HepG2 (cell line): ENCODE measurements around the gene SATB2. TPM values are rescaled to one million over a fixed set of nuclear protein-coding genes. Genes with fewer than 3 reads are reported as not detected.
A peak's percentile ranks its signal among the peaks of the same experiment; 100 is the strongest.

ENCODE experiments used
- CERS6 ChIP-seq: sonication (generic); formaldehyde crosslinking; IDR thresholded peaks from 2 replicates; pipeline ENCODE4 v1.5.0; 2020; ENCODE audit warnings: missing genetic modification reagents
- FOXK1 ChIP-seq: sonication (generic); formaldehyde crosslinking; IDR thresholded peaks from 2 replicates; pipeline ENCODE4 v1.4.0; 2020; ENCODE audit warnings: low read depth, missing genetic modification reagents, borderline replicate concordance
- FUBP1 ChIP-seq: sonication (generic); formaldehyde crosslinking; IDR thresholded peaks from 2 replicates; pipeline ENCODE4 v1.5.1; 2020; ENCODE audit warnings: missing genetic modification reagents, mild to moderate bottlenecking, borderline replicate concordance
- HDAC2 ChIP-seq: sonication (generic); formaldehyde crosslinking; IDR thresholded peaks from 2 replicates; pipeline ENCODE4 v1.4.0; 2020; ENCODE audit warnings: missing genetic modification reagents
- HMGXB4 ChIP-seq, 2 experiments: sonication (generic) in 1 of 2; formaldehyde crosslinking in 1 of 2; IDR thresholded peaks; 2 replicates each; pipeline versions ENCODE4 v1.4.0 to v1.6.1; 2018 to 2020; ENCODE audit warnings: missing genetic modification reagents in 2 of 2, borderline replicate concordance in 1 of 2, low read depth in 1 of 2, mild to moderate bottlenecking in 1 of 2, missing biosample characterization in 1 of 2
- KLF15 ChIP-seq: sonication (generic); formaldehyde crosslinking; IDR thresholded peaks from 2 replicates; pipeline ENCODE4 v1.8.1; 2023; ENCODE audit warnings: borderline replicate concordance, mild to moderate bottlenecking, inconsistent platforms, missing genetic modification reagents, mixed read lengths
- MIER2 ChIP-seq: IDR thresholded peaks from 2 replicates; pipeline ENCODE4 v1.6.1; 2016; ENCODE audit warnings: missing biosample characterization, missing genetic modification reagents
- MXI1 ChIP-seq: IDR thresholded peaks from 3 replicates; pipeline ENCODE4 v1.6.1; 2012; ENCODE audit warnings: low read depth, low read length, inconsistent platforms, borderline replicate concordance
- RFX1 ChIP-seq: fragments of 450-650 bp; IDR thresholded peaks from 2 replicates; pipeline ENCODE4 v1.6.1; 2017
- SKIL ChIP-seq: sonication (generic); formaldehyde crosslinking; IDR thresholded peaks from 2 replicates; pipeline ENCODE4 v1.8.0; 2022; ENCODE audit warnings: missing genetic modification reagents, mild to moderate bottlenecking, moderate library complexity, borderline replicate concordance
- ZBTB46 ChIP-seq: sonication (generic); formaldehyde crosslinking; IDR thresholded peaks from 2 replicates; pipeline ENCODE4 v1.4.0; 2020; ENCODE audit warnings: mild to moderate bottlenecking, missing genetic modification reagents, borderline replicate concordance
- ZNF333 ChIP-seq: sonication (generic); formaldehyde crosslinking; IDR thresholded peaks from 2 replicates; pipeline ENCODE4 v1.4.0; 2020; ENCODE audit warnings: mild to moderate bottlenecking, missing genetic modification reagents, borderline replicate concordance
- ZNF335 ChIP-seq: sonication (generic); formaldehyde crosslinking; IDR thresholded peaks from 2 replicates; pipeline ENCODE4 v1.4.0; 2020; ENCODE audit warnings: missing genetic modification reagents
- ZNF607 ChIP-seq: sonication (generic); formaldehyde crosslinking; IDR thresholded peaks from 2 replicates; pipeline ENCODE4 v1.5.1; 2020; ENCODE audit warnings: missing genetic modification reagents, mild to moderate bottlenecking, borderline replicate concordance
- ZNF841 ChIP-seq: sonication (generic); formaldehyde crosslinking; IDR thresholded peaks from 2 replicates; pipeline ENCODE4 v1.8.1; 2023; ENCODE audit warnings: missing genetic modification reagents, borderline replicate concordance
- ZNF883 ChIP-seq: sonication (generic); formaldehyde crosslinking; IDR thresholded peaks from 2 replicates; pipeline ENCODE4 v1.5.1; 2020; ENCODE audit warnings: mild to moderate bottlenecking, missing genetic modification reagents; ENCODE audit errors: not compliant biosample characterization
- ZSCAN21 ChIP-seq: sonication (generic); formaldehyde crosslinking; IDR thresholded peaks from 2 replicates; pipeline ENCODE4 v1.8.0; 2022; ENCODE audit warnings: mild to moderate bottlenecking, missing genetic modification reagents, moderate library complexity, borderline replicate concordance
- ZSCAN31 ChIP-seq: sonication (generic); formaldehyde crosslinking; IDR thresholded peaks from 2 replicates; pipeline ENCODE4 v1.5.0; 2020; ENCODE audit warnings: low read depth, mild to moderate bottlenecking, missing genetic modification reagents
- polyA plus RNA-seq, 8 experiments: library from polyadenylated mRNA; depleted of rRNA in 3 of 8; stranded (reverse) in 7 of 8; unstranded in 1 of 8; fragments of >200 nt; fragmentation: Illumina TruSeq in 4 of 8; extraction: Trizol in 4 of 8; gene quantifications; 2 replicates each; pipeline versions ENCODE4 v1.2.1 to v1.2.3, GENCODE V29; 2011 to 2016; ENCODE audit warnings: low read depth in 4 of 8, missing spikeins in 1 of 8, mixed read lengths in 1 of 8; ENCODE audit not compliant: insufficient read depth in 1 of 8
- total RNA-seq, 5 experiments: library from RNA; depleted of rRNA; stranded (reverse); fragments of >200 nt; fragmentation: Illumina TruSeq; extraction: Trizol; gene quantifications; 2 replicates each; pipeline ENCODE4 v1.2.3, GENCODE V29; 2016; ENCODE audit warnings: low read depth in 1 of 5

Gene SATB2
- total and polyA plus RNA-seq, 2 of the 13 experiments (the other 11 are each of a cell fraction or from before 2014, with no cell fraction given), result 2.5 to 5.5 TPM

GRCh38 chr2:199455545-199456382 is 2.0 kb downstream of the SATB2 start (continued):
- peak; percentile 27; the same call in 1 of the 3 replicates for TF ChIP-seq MXI1
- TF ChIP-seq ZSCAN31 (CRISPR knock-in tag), result peak; percentile 93
- TF ChIP-seq ZBTB46 (CRISPR knock-in tag), result no peak
- no peak for TF ChIP-seq KLF15 (CRISPR knock-in tag)
- TF ChIP-seq HMGXB4 (CRISPR knock-in tag; IDR thresholded peaks at IDR 0.05; ENCODE audit: borderline replicate concordance in 1 of 2, low read depth in 1 of 2), result peak; percentile 20 to 80; a peak in 3 of 4 replicates
- TF ChIP-seq CERS6 (CRISPR knock-in tag), result no peak
- no peak for TF ChIP-seq ZNF335 (CRISPR knock-in tag)
- peak; percentile 76 for TF ChIP-seq ZNF883 (CRISPR knock-in tag)
- peak; percentile 68; the same call in 1 of the 2 replicates for TF ChIP-seq FOXK1 (CRISPR knock-in tag)
- no peak for TF ChIP-seq FUBP1 (CRISPR knock-in tag)
- peak; percentile 73 for TF ChIP-seq HDAC2 (CRISPR knock-in tag)
- no peak for TF ChIP-seq MIER2 (CRISPR knock-in tag)
- no peak for TF ChIP-seq SKIL (CRISPR knock-in tag)
- no peak for TF ChIP-seq ZNF841 (CRISPR knock-in tag)
- no peak for TF ChIP-seq ZNF333
- TF ChIP-seq ZNF607 (CRISPR knock-in tag), result peak; percentile 76; the same call in 1 of the 2 replicates
- no peak for TF ChIP-seq RFX1
- peak; percentile 64; the same call in 1 of the 2 replicates for TF ChIP-seq ZSCAN21 (CRISPR knock-in tag)
